HG03064 (cell line): ENCODE measurements around the gene P3H3.

Experiments used
- ATAC-seq: cut with Tn5 transposase; IDR thresholded peaks from one replicate; pipeline ENCODE4 v1.9.1; 2021; ENCODE audit warnings: low read depth; ENCODE audit not compliant: unreplicated experiment

P3H3 gene

DNA sequence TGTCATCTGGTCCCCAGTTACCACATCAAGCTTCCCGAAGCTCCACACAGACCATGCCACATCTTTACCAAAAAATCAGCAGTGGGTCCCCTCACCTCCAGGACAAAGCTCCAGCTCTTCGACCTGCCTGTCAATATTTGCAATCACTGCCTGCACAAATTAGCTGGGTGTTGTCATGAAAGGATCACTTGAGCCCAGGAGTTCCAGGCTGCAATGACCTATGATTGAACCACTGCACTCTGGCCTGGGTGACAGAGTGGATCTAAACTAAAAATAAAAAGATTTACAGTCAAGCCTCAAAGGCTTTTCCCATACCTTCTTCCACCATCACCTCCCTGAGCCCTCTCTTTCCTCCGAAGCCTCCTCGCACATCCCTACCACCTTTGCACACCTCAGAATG, 31.6 kb upstream of the P3H3 start:
- no peak for ATAC-seq

DNA sequence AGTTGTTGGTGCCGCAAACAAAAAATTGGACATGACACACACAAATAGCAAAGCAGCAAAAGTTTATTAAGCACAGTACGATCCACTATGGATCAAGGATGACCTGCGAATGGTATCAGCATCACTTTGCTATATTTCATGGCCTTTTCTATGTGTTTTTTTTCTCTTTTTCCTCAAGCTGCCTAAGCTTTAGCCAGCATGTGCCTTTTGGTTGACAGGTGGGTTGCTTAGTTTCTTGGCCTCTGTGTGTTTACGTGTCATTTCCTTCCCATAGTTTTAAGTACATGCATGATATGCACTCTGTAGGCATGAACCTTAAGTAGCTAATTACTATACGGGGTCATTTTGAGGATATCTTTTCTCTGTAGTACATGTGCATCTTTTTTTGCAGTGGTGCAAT, 29.1 kb upstream of the P3H3 start:
- ATAC-seq, result no peak

DNA sequence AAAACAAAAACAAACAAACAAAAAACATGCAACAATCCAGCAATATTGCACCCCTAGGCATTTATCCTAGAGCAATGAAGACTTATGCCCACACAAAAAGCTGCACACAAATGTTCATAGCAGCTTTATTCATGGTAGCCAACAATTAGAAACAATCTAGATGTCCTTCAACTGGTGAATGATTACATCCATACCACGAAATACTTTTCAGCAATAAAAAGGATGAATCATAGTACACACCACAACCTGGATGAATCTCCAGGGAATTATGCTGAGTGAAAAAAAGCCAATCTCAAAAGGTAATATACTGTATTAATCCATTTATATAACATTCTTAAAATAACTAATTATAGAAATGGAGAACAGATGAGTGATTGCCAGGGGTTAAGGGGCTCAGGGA, 21.0 kb upstream of the P3H3 start:
- no peak for ATAC-seq

DNA sequence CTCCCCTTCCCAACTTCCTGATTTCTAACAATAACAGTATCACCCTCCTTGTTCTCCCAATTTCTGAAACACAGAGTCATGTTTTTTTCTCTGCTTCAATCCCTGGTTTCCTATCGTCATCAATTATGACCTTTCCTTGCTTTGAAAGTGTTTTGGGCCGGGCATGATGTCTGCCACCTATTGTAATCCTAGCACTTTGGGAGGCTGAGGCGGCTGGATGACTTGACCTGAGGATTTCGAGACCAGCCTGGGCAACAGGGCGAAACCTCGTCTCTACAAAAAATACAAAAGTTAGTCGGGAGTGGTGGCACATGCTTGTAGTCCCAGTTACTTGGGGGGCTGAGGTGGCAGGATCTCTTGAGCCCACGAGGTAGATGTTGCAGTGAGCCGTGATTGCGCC, 19.2 kb upstream of the P3H3 start:
- no peak for ATAC-seq

DNA sequence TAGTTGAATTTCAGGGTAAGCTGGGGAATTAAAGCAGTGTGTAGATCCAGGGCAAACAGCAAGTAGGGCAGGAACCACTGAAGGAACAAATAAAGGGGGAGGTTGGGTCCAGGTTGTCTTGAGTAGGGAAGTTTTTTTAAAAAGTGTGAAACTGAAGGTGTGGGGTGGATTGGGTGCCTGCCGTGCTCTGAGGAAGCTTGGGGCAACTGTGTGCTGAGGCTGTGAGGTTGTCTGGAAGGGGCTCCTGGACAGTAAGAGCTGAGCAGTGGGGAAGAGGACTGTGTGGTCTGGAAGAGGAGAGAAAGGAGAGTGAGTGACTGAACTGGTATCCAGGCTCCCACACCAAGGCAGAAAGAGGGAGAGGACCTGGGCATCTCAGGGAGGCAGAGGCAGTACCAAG, 17.4 kb upstream of the P3H3 start:
- ATAC-seq, result no peak

DNA sequence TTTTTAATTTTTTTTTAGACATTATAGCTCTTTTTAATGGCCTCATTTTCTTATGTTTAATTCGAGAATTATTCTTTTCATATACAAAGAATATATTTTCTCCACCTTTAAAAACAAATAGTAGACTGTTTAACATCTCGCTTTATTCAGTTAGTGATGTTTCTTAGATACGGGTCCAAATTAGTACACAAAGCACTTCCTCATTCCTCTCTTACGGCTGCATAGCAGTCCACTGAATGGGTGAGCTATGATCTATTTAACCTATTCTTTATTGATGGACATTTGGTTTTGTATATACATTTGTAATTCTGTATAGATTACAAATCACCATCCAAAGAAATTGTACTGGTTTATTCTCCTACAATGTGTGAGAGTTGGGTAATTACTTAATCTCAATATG, 14.8 kb upstream of the P3H3 start:
- ATAC-seq, result no peak

DNA sequence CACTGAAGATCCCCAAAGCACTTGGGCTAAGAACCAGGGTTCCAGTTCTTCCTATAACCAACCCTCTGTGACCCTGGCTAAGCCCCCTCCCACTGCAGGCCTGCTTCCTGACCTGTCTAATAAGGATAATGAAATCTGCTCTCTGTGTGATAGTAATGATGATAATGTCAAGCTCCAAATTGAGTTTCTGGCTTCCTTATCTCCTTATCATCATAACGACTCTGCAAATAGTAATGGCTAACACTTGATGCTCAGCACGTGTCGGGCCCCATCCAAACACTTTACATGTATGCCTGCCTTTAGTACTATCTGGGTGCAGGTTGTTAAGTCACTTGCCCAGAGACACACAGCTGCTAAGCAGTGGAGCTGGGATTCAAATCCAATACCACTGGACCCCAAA, 11.6 kb upstream of the P3H3 start:
- ATAC-seq, result no peak

DNA sequence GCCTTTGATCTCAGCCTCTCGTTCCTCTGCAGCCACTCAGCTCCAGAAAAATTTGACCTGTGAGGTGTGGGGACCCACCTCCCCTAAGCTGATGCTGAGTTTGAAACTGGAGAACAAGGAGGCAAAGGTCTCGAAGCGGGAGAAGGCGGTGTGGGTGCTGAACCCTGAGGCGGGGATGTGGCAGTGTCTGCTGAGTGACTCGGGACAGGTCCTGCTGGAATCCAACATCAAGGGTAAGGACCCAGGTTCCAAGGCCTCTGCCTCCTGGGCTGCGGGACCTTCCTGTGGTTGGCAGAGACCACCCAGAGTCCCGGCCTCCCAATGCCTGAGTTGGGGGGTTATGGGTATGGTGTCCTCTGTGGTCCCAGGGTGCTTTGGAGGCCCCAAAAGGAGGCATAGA, 11.1 kb upstream of the P3H3 start:
- no peak for ATAC-seq

DNA sequence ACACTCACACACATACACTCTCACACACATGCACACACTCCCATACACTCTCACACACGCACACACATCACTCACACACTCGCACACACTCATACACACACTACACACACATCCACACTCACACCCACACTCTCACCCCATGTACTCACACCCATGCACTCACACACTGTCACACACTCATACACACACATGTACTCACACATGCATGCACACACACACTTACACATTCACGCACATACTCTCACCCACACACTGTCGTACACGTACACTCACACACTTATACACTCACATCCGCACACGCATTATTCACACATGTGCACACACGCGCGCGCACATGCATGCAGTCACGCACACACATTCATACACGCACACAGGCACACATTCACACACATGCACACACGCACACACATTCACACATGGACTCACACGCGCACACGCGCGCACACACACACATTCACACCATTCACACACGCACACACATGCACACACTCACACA, 10.5 kb upstream of the P3H3 start:
- no peak for ATAC-seq

DNA sequence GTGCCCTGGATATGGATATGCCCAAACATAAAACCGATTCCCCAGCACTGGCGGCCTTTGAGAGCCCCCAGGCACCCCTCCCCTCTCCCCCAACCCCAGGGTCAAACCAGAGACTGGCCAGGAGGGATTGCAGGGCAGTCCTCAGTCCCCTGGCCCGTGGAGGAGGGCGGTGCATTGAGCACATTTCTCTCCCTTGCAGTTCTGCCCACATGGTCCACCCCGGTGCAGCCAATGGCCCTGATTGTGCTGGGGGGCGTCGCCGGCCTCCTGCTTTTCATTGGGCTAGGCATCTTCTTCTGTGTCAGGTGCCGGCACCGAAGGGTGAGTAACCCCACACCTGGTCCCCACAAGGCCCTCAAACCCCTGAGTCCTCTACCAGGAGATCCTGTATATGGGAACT, 10.0 kb upstream of the P3H3 start:
- ATAC-seq, result no peak

DNA sequence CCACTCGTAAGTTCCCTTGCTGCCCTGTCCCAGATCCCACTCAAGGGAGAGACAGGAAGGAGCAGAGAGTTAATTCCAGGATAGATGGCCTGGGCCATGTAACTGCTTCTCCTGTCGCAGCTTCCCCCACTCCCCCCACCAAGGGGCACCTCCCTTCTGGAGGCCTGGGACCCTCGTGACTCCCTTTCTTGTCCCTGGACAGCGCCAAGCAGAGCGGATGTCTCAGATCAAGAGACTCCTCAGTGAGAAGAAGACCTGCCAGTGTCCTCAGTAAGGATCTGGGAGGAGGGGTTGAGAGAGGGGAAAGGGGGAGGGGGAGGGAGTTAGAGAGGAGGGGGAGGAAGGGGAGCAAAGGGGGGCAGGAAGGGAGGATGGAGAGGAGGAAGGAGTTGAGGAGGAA, 9.6 kb upstream of the P3H3 start:
- no peak for ATAC-seq

DNA sequence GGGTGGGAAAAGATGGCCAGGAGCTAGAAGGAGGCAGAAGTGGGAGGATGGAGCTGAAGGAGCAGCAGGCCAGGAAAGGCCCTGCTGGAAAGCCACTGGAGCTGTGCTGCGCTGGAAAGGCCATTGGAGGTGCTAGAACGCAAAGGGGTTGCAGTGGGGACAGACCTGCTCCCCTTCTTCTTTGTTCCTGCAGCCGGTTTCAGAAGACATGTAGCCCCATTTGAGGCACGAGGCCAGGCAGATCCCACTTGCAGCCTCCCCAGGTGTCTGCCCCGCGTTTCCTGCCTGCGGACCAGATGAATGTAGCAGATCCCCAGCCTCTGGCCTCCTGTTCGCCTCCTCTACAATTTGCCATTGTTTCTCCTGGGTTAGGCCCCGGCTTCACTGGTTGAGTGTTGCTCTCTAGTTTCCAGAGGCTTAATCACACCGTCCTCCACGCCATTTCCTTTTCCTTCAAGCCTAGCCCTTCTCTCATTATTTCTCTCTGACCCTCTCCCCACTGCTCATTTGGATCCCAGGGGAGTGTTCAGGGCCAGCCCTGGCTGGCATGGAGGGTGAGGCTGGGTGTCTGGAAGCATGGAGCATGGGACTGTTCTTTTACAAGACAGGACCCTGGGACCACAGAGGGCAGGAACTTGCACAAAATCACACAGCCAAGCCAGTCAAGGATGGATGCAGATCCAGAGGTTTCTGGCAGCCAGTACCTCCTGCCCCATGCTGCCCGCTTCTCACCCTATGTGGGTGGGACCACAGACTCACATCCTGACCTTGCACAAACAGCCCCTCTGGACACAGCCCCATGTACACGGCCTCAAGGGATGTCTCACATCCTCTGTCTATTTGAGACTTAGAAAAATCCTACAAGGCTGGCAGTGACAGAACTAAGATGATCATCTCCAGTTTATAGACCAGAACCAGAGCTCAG, 8.8 kb upstream of the P3H3 start:
- ATAC-seq, result no peak

DNA sequence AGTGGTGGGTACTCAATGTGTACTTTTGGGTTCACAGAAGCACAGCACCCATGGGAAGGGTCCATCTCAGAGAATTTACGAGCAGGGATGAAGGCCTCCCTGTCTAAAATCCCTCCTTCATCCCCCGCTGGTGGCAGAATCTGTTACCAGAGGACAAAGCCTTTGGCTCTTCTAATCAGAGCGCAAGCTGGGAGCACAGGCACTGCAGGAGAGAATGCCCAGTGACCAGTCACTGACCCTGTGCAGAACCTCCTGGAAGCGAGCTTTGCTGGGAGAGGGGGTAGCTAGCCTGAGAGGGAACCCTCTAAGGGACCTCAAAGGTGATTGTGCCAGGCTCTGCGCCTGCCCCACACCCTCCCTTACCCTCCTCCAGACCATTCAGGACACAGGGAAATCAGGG, 8.0 kb upstream of the P3H3 start:
- no peak for ATAC-seq

DNA sequence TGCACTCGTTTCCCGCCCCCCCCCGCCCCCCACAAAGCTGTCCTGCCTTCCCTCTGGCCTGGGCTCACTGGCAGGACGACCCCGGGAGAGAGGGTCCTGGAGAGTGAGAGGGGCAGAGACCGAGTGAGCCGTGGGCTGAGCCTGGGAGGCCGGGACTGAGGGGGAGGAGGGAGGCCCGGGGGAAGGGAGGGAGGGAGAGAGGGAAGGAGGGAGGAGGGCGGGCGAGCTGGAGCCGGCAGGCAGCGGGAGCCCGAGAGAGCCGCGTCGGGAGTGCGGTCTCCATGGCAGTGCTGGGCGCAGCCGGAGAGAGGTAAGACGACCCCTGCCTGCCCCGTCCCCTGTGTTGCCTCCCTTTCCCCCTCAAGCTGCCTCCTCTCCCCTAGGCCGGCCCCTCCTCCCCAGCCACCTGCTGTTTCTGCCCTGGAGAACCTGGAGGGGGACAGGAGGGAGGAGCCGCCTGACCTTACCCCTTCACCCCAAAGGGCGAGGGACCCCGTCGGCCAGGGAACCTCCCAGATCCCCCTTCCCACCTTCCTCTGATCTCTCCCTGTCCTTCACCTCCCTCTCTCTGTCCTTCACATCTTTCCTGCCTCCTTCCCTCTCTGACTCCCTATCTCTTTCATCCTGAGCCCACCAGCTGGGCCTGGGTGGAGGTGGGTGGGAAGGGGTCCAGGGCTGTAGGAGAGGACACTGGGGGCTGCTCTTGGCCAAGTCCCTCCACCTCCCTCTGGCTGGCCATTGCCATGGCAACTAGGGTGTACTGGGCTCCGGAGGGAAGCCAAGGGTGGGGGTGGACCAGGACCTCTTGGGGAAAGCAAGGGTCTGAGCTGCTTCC, 6.4 kb upstream of the P3H3 start, which contains the start of gene GPR162:
TSS of gene GPR162 (plus strand) at position 231 of the 835 bp plus-strand sequence. CDS start 2,078 bp downstream, outside the sequence.
- no peak for ATAC-seq

DNA sequence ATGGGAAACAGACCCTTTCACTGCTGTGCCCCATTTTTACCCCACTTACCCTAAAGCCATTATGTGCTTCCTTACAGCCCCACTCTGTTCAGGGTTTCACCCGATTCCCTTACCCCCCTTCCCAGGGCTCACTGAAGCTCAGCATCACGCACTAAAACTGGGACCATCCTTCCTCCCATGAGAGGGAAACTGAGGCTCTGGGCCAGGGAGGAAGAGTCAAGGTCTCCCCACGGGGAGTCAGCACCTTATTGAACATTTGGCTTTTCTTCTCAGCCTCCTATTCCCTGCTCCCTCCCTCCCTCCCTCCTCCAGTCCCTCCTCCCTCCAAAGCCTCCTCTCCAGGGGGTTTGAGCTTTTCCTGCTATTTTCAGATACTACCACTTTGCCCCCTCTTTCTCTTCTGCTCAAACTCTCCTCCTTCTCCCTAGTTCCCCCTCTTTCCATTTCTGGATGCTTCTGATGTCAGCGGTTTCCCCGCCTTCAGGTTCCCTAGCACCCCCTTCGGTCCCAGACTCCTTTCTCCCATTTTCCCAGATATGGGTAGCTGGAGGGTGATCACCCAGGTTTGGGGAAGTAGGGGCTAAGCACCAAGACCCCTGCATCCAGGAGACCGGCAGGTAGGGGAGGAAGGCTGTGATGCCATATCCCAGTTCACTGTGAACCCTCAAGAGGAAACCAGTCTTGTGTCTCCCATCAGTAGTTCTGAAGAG, 5.6 kb upstream of the P3H3 start:
- no peak for ATAC-seq

DNA sequence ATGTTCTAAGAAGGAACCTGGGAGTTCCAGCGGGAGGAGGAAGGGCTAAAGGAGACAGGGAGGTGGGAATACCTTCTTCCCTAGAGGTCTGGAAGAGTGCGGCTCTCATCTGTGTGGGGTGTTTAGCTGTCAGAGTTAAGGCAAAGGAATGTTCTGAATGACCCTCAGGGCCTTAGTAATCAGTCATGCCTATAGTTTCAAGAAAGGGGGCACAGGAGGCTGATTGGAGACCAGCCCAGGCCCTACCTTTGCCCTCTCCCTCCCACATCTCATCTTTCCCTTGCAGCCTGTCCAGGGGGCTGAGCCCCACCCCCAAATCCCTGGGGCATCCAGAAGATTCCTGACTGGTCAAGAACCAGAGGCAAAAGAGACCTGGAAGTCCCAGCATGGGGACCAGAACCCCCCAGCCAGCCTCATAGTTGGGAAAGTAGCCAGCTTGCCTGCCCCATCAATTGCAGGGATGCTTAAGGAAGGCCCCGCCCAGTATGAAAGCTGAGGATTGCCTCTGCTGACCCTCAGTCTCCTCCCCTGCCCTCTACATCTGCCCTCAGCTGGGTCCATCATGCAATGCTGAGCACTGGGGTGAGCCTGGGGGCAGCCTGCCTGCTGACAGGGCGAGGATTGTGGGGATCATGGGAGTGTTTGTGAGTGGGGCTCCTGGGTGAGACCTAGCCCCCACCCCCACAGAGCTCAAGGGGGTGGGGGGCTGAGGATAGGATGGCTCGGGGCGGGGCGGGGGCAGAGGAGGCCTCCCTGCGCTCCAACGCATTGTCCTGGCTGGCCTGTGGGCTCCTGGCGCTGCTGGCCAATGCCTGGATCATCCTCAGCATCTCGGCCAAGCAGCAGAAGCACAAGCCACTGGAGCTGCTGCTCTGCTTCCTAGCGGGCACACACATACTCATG, 4.8 kb upstream of the P3H3 start:
- ATAC-seq, result no peak

DNA sequence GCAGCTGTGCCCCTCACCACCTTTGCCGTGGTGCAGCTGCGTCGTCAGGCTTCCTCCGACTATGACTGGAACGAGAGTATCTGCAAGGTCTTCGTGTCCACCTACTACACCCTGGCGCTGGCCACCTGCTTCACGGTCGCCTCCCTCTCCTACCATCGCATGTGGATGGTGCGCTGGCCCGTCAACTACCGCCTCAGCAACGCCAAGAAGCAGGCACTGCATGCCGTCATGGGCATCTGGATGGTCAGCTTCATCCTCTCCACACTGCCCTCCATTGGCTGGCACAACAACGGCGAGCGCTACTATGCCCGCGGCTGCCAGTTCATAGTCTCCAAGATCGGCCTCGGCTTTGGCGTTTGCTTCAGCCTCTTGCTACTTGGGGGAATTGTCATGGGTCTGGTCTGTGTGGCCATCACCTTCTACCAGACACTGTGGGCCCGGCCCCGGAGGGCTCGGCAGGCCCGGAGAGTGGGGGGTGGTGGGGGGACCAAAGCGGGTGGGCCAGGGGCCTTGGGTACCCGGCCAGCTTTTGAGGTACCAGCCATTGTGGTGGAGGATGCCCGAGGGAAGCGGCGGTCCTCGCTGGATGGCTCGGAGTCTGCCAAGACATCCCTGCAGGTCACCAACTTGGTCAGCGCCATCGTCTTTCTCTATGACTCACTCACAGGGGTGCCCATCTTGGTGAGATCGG, 4.0 kb upstream of the P3H3 start:
- ATAC-seq, result no peak

DNA sequence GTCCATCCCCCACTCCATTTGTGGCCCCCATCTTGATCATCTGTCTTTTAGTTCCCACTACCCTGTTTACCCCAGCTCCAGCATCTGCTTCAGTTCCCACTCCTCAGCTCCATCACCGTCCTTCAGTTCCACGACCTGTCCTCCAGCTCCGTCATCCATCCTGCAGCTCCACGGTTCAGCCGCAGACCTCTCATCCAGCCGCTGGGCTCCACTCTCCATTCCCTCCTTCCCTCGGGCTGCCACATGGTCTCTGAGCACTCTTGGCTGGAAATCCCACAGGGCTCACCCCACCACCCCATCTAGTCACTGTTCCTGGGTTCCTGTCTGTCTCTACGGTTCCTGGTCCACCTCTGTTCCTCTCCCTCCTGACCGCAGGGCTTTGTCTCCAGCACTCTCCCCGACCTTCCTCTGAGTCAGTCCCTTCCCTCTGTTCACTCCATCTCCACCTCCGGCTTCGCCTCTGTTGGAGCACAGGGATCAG, 3.3 kb upstream of the P3H3 start:
- ATAC-seq, result no peak
